DMS114 treated with DMSO at 0.1 percent for 48 hours (cell line): Measurements from ENCODE around the gene PSORS1C2.
"Not testable (repeated sequence)": the region's sequence is repeated elsewhere in the genome, so short reads cannot be mapped to it uniquely, and the experiment has no call there.

Experiments used
- DNase-seq: peaks from one replicate; lab custom pipeline; 2025; ENCODE audit not compliant: unreplicated experiment; lab: John Stamatoyannopoulos, UW

Gene PSORS1C2

GRCh38 chr6:31168606-31169005 is 29.7 kb upstream of the PSORS1C2 start:
- no peak for DNase-seq

GRCh38 chr6:31165986-31166385 is 27.1 kb upstream of the PSORS1C2 start:
- DNase-seq: no peak

- DNase-seq: not testable (repeated sequence)
Measured at GRCh38 chr6:31165064-31165832, 26.4 kb upstream of the PSORS1C2 start.

GRCh38 chr6:31164475-31165063 is 25.7 kb upstream of the PSORS1C2 start:
- not testable (repeated sequence) for DNase-seq

GRCh38 chr6:31163922-31164321 is 25.1 kb upstream of the PSORS1C2 start:
- DNase-seq: no peak

GRCh38 chr6:31162463-31163165 is 23.7 kb upstream of the PSORS1C2 start:
- no peak for DNase-seq

- DNase-seq: no peak
Measured at GRCh38 chr6:31161216-31162126, 22.6 kb upstream of the PSORS1C2 start.

DNA sequence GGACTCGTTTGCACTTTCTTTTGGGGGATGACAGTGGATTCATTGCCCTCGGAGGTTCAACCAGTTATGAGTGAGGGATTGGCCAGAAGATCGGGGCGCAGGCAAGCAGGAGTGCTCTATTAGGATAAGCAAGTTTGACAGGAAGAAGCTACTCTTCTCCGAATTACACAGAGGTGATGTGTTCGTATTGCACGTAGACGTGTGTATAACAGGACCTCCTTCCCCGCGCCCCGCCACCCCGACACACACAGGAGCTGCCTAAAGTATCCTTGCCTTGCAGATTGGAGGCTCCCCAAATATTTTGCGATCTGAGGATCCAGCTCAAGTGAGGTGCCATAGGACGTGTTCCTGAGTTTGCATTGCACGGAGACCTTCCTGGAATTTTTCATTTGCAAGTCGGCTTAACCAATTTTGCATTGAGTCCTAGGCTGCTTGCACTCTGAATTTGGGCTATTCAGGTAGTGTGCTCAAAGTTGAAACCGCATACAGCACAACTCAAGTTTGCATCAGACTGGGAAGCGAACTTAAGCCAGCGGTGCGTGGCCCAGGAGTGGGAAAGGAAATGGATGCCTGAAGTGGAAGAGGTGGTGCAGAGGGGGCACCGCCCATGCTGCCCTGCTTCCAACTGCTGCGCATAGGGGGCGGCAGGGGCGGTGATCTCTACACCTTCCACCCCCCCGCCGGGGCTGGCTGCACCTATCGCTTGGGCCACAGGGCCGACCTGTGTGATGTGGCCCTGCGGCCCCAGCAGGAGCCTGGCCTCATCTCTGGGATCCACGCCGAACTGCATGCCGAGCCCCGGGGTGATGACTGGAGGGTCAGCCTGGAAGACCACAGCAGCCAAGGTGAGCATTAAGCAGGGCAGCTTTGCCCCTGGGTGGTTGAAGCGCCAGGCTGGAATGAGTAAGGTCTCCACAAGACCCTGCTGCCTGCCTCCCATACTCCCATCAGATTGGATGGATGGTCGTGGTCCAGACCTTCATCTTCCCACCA is 20.3 kb upstream of the PSORS1C2 start:
- no peak for DNase-seq

- peak; percentile 99 for DNase-seq
Measured at GRCh38 chr6:31158140-31158862, 19.4 kb upstream of the PSORS1C2 start, which contains the start of gene TCF19. Gene TCF19 (plus strand): TSS chr6:31158589. CDS start chr6:31159470, 881 bp downstream.

DNA sequence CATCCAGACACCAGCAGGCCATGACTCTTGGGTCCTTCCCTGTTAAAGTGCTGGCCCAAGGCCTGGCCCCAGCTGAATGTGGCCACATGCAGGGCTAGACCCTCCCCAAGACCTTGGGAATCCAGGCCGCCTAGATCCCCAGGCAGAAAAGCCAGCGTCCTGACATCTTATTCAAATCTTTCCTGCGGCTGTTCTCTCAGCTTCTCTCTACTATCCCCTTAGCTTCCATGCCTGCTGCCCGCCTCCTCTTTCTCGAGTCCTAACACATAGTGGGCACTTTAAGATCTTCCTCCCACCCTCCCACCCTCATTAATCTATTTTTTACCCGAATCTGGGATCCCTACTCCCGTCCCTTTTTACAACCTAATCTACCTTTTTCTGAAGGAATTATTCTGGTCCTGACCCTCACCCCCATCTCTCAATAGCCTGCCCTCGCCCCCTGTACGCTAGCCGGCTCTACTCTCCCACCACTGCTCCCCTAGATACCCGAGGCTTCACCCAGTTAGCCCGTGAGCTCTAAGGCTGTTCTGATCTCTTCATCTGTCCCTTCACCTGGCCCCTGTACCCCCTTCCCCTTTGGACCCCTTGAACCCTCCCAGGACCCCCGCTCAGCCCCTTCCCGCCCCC is 18.8 kb upstream of the PSORS1C2 start, which contains the start of gene CCHCR1:
CCHCR1 (minus strand) TSS at position 290 of the 627 bp plus-strand sequence; CDS start at position 88, 202 bp downstream.
- DNase-seq: no peak

GRCh38 chr6:31156641-31157040 is 17.8 kb upstream of the PSORS1C2 start:
- DNase-seq: no peak

GRCh38 chr6:31154436-31154835 is 15.6 kb upstream of the PSORS1C2 start:
- no peak for DNase-seq

DNA sequence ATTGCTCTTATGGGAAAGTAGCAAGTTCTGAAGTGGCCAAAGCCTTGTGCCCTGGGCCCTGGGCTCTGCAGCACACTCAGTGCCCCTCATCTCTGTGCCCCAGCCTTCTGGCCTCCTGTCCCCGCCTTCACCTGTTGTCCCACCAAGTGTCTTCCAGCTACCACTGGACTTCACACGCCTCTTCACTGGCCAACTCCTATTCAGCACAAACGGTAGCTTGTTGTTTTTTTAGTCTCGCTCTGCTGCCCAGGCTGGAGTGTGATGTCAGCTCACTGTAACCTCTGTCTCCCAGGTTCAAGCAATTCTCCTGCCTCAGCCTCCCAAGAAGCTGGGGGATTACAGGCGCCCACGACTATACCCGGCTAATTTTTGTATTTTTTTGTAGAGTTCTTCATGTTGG is 13.9 kb upstream of the PSORS1C2 start:
- no peak for DNase-seq

DNA sequence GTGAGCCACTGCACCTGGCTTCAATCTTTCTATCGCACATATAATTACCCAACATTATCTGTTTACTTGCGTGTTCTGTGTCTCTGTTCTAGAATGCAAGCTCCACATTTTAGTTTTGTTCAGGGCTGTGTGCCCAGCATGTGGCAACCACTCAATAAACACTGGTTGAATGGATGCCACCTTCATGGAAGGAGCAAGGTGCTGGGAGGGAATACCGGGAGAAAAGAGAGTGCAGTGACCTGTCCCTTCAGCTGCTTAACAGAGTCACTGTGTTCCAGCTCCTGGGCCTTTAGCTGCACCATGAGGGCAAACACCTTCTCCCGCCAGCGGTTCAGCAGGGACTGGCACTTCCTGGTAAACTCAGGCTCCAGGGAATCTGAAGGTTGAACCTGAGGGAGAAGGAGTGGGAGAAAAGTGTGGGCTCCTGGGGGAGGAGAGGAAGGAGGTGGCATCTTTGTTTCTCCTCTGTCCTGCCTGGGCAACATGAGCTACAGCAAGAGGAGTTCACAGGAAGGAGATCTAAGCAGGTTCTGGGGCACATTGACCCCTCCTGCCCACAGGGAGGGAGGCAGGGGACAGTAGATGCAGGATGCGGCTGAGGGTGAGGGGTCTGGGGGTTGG is 11.1 kb upstream of the PSORS1C2 start:
- DNase-seq: no peak

- DNase-seq: no peak
Measured at GRCh38 chr6:31145386-31145785, 6.5 kb upstream of the PSORS1C2 start.

DNA sequence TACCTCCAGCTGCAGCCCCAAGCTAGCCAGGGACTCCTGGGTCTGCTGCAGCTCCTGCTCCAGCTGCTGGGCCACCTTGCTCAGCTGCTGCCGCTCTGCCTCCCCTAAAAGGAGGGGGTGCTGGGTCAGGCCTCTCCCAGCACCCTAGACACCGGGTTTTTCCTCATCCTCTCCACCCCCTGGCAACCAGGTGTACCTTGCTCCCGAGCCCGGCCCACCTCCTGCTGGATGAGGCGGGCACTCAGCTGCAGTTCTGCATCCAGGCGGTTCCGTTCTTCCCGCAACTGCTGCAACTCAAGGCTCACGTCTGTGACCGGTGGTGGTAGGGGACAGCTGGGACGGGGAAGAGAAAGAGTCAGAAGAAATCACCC is 6.1 kb upstream of the PSORS1C2 start:
- DNase-seq: no peak

DNA sequence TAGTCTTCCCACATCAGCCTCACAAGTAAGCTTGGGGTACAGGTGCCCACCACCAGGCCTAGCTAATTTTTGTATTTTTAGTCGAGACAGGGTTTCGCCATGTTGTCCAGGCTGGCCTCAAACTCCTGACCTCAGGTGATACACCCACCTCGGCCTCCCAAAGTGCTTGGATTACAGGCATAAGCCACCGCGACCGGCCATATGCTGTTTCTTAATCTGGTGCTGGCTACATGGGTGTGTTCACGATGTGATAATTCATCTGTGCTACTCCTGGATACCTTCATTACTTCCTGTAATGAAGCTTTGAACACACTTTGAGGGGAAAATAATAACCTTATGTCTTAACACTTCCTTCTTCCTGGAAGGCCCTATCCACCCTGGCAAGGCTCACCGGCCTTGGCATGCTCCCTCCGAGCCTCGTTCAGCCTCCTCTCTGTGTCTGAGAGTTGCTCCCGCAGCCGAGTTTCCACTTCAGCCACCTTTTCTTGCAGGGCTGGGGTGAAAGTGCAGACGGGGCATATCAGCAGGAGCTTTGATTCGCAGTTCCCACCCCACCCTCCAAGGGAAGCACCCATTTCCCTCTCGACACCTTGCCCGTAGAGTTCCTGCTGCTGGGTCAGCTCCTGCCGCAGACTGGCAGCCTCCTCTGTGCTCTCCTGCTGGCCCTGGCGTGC is 5.6 kb upstream of the PSORS1C2 start:
- DNase-seq: no peak

- DNase-seq: no peak
Measured at GRCh38 chr6:31143148-31143547, 4.3 kb upstream of the PSORS1C2 start.
